Measurements from ENCODE around the gene MTA1.

The MTA1 gene

DNA sequence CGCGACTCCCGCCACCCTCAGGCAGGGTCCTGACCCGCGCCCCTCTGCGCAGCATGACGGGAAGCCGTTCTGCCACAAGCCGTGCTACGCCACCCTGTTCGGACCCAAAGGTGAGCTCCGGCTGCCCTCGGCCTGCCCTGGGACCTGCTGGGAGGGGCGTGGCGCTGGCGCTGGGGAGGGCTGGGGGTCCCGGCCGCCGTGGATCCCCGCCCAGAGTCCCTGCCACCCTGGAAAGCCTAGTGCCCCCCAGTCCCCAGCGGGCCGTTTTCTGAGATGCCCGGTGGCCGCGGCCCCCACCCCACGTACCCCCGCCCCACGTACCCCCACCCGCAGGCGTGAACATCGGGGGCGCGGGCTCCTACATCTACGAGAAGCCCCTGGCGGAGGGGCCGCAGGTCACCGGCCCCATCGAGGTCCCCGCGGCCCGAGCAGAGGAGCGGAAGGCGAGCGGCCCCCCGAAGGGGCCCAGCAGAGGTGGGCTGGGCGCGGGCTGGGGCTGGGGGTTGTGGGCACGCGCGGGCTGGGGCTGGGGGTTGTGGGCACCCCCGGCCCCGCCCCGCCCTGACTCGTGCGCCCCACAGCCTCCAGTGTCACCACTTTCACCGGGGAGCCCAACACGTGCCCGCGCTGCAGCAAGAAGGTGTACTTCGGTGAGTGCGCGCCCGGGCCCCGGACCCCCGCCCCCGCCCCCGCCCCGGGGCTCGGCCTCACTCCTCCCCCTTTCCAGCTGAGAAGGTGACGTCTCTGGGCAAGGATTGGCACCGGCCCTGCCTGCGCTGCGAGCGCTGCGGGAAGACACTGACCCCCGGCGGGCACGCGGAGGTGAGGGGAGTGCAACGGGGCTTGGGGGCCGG is 59.0 kb downstream of the MTA1 start:
- no peak for DNase-seq

DNA sequence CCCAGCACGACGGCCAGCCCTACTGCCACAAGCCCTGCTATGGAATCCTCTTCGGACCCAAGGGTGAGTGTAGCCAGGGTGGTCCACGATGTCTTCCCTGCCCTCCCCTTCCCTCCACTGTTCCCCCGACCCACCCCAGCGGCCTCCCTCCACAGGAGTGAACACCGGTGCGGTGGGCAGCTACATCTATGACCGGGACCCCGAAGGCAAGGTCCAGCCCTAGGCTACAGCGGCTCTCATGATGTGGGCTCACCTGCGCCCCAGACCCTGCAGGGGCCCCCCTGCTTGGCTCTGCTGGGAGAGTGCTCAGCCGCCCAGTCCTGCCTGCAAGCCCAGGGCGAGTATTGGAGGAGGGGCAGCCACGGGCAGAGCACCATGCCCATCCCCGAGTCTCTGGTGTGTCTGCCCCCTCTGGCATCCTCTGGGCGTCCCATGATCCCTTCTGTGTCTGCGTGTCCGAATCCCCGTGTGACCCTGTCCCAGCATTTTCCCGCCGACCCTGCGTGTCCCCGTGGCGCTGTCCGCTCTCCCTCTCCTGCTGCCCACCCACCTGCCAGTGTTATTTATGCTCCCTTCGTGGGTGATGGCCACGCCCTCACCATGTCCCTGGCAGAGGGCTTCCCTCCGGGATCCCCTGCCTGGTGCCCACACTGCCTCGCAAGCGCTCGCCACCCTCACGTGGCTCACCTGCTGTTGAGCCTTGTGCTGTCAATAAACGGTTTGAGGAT is 60.0 kb downstream of the MTA1 start:
- DNase-seq: no peak

DNA sequence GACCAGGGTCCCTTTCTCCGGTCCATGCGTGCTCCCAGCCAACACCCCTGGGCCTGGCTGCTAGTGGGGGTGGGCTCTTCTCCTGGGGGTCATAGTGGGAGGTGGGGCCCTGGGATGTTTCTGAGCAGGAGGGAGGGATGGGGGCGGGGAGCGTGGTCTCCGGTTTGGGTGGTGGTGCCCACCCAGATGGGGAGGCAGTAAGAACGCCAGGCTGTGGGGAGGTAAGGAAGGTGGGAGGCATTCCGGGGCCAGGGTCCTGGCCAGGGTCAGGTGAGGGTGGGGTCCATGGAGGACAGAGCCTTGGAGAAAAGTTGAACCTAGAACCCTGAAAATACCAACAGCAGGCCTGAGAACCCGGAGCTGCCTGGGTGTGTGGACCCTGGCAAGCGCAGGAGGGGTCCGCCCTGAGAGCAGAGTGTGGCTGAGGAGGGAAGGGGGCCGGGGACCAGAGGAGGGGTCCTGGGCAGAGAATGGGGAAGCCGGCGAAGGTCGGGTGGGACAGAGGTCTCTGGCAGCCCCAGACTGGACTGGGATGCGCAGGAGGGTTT is 60.6 kb downstream of the MTA1 start:
- DNase-seq: no peak

DNA sequence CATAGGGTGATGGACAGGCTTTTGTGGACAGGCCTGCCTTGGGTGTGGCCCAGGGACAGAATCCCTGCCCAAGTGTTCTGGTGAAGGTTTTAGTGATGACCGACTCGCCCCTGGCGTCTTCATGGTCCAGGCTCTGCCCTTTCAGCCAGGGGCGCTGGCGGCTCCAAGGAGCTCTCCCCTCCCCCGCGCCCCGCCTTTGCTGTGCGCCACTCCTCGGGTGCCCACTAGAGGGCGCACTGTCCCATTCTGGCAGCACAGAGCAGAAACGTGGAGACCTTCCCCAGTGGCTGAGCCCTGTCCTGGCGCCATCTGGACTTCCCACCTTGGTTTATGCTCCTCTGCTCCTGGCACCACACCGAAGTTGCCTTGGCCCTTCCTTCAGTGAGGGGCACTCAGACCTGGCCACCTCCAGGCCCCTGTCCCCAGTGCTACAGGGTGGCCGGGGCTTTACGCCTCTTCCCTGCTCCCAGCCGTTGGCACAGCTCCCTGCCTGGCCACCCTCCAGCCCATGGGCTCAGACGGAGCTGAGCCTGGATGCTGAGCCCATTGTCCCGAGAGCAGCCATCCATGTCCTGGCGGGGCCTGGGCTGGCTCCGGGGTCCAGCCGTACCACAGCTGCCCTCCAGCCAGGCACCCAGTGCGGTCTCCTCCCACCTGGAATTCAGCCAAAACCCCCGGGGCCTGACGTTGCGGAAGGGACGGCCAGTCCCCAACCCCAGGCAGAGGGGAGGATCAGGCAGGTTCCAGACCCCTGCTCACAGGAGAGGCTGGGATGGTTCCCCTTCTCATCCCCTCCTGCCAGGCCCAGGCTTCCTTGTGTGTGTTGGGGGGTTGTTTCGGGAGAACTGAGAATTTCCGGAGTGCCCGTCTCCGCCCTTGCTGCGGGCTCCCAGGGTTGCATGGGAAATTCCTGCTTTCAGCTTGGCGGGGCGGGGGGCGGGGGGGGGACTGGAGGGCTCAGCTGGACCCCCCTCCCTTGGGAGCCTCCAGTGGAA is 61.5 kb downstream of the MTA1 start:
- peak; percentile 69 for DNase-seq

DNA sequence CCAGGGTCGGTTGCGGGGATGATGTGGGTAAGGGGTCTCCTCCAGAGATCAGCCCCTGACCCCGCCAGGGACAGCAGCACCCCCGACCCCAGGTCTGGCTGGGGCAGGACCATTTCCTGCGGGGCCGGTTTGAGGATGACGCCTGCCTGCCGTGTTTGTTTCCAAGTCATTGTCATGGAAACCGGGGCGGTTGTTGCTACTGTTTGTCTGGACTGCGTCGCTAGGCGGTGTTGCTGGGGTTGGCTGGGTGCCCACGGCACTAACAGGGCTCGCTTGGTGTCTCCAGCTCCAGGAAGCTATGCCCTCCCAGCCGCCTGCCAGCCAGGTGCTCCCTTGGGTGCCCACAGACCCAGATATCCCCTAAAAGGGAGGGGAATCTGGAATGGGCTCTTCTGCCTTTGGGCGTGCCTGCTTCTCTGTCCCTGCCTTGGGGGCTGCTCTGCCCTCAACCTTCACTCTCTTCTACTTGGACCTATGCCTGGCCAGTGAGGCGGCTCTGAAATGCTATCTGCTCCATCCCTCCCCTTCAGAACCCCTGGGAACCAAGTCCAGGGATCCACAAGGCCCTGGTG is 62.3 kb downstream of the MTA1 start:
- no peak for DNase-seq

DNA sequence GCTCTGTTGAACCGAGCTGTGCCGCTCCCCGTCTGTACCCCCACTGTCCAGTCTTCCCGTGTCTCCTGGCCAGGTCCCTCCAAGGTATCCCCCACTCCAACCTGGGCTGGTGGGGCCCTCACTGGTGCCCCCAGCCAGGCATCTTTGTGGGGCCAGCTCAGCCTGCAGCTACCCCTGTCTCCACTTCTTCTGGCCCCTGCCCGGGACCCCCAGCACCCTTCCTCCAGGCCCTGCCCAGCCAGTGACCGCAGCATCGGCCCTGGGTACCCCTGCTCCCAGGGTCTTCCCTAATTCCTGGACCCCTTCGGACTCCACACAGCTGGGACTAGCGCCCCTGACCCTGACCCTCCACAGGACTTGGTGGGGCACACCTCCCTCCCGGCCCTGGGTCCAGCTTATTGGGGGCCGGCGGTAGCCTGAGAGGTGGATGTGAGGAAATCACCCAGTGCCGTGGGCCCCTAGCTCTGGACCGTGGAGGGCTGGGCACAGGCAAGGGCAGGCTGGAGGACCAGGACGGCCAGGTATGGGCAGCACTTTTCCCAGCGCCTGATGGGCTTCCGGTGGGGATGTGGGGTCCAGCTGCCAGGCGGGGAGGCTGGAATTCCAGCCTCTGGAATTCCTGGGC is 63.0 kb downstream of the MTA1 start:
- DNase-seq: no peak

DNA sequence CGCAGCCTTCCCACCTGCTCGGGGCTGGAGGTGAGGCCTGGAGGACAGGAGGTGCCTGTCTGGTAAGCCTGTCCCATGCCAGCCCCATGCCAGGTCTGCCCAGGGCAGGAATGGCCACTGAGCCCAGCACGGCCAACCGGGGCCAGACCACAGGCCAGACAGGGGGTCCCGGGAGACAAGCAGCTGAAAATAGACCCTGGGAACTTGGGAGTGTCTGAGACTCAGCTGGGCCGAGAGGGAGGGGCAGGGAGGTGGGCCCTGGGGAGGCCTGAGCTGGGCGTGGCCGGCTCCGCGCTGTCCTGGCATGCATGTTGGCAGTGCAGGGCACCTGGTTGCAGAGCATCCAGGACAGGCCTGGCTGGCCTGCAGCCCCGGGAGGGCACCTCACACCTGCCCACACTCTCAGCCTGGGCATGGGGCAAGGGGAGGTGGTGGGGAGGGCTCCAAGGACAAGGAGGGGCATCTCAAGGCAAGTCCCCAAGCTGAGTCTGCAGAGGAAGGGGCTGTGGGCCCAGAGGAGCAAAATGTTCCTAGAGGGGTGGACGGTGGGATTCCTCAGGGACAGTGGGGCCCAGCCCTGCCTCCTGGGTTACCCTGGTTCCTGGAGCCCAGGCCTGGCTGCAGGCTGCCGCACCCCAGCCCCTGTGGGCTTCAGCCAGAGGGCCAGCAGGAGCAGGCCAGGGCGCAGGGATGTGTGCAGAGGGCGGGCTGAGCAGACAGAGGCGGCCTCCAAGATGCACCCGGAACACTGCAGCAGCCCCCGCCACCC is 63.9 kb downstream of the MTA1 start:
- no peak for DNase-seq

DNA sequence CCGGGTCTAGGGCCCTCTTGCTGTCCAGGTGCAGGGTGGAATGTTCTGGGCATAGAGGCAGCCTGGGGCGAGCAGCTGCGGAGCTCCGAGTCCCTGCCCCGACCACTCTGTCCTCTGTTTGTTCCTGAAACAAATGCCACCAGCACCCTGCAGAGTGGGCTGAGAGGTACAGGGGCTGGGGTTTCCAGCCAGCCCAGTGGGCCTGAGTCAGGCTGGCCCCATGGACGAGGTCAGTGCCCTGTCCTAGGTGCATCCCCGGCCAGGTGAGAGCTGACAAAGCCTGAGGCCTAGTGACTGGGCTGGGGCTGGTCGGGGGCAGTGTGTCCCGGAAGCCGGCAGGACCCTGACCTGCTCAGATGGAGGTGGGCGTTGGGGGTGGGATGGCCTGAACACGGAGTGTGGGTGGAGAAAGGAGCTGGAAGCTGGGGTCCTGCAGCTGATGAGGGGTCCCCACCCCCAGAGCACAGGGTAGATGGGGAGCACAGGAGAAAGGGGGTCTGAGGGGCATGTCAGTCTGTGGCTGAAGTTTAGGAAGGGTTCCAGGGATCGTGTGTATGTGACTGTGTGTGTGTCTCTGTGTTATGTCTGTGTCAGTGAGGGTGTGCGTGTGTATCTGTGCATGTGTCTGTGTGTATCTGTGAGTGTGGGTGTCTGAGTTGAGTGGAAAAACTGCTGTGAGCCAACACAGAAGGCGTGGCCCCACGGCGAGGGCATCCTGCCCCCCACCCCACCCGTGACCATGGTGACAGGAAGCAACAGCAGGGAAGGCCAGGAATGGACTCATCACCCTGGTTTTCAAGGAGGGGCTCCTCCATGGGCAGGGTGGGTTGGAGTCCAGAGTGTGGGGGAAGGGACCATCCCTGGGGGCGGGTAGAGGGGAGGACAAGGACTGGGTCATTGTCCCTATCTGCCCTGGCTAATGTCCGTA is 64.7 kb downstream of the MTA1 start:
- DNase-seq: no peak

DNA sequence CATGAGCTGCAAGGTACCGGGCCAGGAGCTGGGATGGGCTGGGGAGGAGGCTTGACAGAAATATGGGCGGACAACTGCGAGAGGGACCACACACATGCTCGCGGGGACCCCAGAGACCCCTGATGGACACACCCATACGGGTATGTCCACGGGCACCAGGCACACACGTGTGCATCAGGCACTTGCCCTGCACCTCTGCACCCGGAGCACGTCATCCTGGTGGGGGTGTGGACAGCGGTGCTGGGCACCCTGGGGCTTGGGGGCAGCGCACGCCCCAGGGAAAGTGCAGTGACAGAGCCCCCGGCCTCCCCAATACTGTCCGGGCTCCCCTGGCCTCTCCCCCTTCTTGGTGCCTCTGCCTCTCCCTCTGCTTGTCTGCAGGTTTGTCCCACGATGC is 65.4 kb downstream of the MTA1 start:
- no peak for DNase-seq

DNA sequence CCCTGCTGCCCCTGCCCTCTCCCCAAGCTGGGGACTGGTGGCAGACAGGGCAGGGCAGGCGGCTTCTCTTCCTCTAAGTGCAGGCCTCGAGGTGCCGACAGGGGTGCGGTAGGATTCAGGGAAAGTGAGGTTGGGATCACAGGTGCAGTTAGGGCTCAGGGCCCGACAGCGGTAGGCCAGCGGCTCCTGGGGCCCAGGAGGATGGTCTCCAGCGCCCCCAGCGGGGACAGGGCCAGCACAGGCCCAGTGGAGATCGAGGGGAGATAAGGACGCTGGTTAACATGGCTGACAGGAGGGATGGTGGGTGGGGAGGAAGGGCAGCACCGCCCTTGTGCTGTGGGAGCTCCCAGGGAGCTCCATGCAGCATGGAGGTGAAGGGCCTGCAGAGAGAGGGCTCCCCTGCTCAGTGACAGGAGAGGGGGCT is 66.1 kb downstream of the MTA1 start:
- no peak for DNase-seq

DNA sequence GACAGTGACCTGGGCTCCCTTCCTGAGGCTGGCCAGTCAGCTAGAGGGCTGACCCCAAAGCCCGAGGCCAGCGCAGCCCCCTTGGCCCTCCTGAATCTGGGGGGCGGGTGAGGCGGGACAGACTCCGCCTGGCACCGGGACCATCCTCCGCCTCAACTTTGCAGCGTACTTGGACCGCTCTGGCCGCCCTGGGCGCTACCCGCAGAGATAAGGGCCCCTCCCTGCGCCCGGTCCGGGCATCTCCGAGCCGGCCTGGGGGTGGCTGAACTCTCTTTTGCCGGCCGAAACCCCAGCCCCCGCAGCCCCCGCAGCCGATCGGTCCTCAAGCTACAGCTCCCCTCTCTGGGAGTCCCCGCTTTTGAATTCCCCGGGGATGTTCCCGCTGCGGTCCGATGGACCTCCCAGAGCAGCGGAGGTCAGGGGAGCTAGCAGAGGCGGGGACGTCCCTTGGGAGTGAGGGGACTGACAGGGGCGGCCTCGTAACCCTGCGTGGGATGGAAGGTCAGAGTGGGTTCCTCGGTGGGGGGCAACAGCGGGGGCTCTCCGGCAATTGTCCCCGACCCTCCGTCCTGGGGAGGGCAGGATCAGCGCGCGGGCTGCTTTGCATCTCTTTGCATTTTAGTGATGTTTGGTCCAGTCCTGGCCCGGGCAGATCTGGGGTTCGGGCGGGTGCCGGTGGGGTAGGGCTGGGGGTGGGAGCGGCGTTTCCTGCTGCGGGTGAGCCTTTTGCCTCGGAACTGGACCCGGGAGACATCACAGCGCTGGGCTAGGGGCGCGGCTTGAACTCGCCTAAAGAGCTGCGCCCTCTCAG is 66.7 kb downstream of the MTA1 start, which contains the start of gene CRIP1:
Gene CRIP1, plus strand, starts transcription at position 724 of the 811 bp plus-strand sequence. CDS start 374 bp downstream, outside the sequence.
- DNase-seq: no peak

DNA sequence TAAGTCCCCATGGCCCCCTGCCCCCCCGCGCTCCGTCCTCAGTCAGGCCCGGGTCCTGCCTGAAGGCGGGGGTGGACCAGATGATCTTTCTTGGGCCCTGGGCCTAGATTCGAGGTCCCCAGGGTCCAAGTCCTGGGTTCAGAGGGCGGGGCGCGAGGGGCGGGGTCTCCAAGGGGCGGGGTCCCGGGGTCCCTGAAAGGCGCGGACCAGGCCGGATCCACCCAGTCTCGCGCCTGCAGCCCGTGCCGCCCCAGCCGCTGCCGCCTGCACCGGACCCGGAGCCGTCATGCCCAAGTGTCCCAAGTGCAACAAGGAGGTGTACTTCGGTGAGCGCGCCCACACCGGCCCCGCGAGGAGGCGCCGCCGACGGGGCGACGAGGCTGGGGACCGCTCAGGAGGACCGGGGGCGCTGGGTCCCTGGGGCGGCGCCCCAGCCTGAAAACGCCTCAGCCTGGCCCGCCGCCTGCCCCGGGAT is 67.4 kb downstream of the MTA1 start:
- DNase-seq: no peak

DNA sequence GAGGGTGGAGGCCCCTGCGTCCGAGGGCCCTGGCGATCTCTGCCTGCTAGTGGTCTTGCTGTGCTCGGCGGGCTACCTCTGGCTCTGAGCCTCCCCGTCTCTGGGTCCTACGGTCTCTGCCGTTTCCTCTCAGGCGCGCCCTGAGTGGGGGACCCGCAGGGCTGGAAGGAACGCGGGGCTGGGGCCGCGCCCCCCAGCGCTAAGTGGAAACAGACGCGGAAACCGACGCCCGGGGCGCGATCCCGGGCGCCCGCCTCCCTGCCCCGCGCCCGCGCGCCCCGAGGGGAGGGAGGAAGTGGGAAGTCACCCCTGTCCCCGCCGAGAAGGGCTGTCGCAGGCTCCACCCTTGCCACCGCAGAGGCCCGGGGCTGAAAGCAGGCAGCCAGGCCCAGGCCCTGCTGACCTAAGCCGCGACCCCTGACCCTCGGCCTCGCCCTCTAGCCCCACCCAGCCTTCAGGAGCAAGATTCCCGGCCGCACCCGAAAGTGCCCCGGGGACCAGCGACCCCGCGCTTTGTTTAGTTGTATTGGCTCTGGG is 67.9 kb downstream of the MTA1 start:
- DNase-seq: no peak

DNA sequence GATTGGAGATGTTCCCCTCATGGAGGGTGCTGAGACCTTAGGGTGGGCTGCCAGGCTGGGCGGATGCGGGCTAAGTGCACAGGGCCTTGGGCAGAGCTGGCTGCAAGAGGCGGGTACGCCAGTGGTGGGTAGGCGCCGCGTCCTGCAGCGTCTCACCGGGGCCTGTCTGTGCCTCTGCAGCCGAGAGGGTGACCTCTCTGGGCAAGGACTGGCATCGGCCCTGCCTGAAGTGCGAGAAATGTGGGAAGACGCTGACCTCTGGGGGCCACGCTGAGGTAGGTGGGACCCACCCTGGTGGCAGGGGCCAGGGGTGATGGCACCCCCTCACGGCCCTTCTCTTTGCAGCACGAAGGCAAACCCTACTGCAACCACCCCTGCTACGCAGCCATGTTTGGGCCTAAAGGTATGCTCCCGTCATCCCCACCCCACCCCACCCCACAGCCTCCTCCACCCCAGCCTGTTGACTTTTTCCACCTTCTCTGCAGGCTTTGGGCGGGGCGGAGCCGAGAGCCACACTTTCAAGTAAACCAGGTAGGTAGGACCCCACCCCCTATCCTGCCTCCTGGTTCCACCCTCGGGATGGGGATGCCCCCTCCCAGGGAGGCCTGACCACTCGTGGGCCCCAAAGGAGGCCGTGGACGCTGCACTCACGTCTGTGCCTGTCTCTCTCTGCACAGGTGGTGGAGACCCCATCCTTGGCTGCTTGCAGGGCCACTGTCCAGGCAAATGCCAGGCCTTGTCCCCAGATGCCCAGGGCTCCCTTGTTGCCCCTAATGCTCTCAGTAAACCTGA is 68.6 kb downstream of the MTA1 start:
- no peak for DNase-seq

DNA sequence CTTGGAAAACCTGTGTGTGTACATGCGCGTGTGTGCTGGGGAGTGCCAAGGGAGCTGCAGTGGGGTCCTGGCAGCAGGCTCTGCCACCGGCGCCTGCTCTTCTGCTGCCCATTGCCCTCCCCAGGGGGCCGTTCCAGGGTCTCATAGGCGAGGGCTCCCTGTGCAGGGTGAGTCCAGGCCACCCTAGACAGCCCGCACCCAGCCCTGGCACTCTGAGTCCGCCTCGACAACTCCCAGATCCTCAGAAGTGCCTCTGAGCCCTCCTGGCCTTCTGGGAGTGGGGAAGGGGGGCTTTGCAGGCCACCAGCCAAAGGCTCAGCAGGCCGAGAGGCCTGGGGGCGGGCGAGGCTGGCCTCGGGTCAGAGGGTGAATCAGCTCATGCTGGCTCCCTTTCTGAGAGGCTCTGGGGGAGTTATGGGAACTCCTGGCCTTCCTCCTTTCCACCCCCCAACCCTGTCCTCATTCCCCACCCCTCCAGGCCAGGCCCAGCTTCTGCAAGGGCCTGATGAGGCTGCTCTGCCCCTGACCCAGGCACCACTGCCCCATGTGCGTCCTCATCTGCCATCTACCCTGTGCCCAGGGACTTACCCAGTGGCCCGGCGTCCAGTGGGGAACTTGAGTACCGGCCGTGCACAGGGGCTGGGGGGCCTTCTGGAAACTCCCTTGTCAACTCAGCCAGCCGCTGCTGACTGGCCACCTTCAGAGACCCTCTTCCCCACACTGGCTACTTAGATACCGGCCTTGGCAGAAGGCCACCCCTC is 69.3 kb downstream of the MTA1 start:
- no peak for DNase-seq

DNA sequence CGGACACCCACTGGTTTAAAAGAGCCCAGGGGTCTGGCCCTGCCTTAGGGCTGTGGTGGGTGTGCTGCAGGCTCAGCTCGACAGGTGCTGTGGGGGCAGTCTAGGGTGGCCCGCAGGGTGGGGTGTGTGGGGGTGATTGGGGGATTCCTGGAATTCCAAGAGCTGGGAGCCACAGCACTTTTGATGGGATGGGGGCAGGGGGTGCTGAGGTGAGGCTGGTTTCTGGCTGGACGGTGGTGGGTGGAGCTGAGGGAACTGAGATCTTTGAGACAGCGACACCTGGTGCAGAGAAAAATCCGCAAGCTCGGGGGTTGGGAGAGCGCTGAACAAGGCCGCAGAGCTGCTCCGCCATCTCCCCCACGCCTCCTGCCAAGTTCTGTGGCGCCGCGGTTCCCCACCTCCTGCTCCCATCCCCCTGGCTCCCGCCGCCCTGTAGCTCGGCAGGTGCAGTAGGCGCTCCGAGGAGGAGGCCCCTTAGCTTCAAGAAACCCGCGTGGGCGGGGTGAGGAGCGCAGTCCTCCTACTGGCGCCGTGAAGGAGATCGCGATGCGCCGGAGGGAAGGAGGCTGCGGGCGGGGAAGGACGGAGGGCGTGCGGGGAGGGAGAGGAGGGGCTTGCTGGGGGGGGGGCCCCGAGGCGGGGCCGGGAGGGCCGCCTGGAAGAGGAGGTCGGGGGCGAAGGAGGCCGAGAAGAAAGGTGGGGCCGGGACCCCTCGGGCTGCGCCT is 70.1 kb downstream of the MTA1 start:
- DNase-seq: peak; percentile 68

All from GDM1 (cell line).